Right atrium auricular region (tissue), 2 donors: Measurements from ENCODE around the gene HCLS1. TPM values are rescaled to one million over a fixed set of nuclear protein-coding genes. Genes with fewer than 3 reads are reported as not detected.
A peak's percentile ranks its signal among the peaks of the same experiment; 100 is the strongest.

Experiments
- DNase-seq: peaks from one replicate; pipeline ENCODE4 v3.0.0-alpha.2; 2019; ENCODE audit warnings: low spot score
- H3K27ac ChIP-seq, 2 donors: fragments of 200-600 bp; sonication (generic); 1 replicate in 1 of 2; 2 replicates in 1 of 2; pipeline ENCODE4 v1.5.1; 2016 to 2019
- H3K27me3 ChIP-seq, 2 donors: fragments of 200-600 bp; sonication (generic); one replicate each; pipeline versions ENCODE4 v1.5.1 to v1.6.0; 2017 to 2019
- H3K36me3 ChIP-seq: fragments of 200-600 bp; sonication (generic); one replicate; pipeline ENCODE4 v1.5.1; 2016
- H3K4me1 ChIP-seq, 2 donors: fragments of 200-600 bp; sonication (generic); one replicate each; pipeline versions ENCODE4 v1.5.1 to v1.6.0; 2017 to 2019
- H3K4me3 ChIP-seq, 2 donors: fragments of 200-600 bp; sonication (generic); 1 replicate in 1 of 2; 2 replicates in 1 of 2; pipeline ENCODE4 v1.5.1; 2017 to 2019; ENCODE audit warnings: mild to moderate bottlenecking in 1 of 2, moderate library complexity in 1 of 2
- H3K9me3 ChIP-seq, 2 donors: fragments of 200-600 bp; sonication (generic); one replicate each; pipeline ENCODE4 v1.5.1; 2019
- total RNA-seq, 2 donors: library from RNA; depleted of rRNA; stranded (reverse); fragments of >200 nt; gene quantifications; one replicate each; pipeline ENCODE4 v1.1.0, GENCODE V29; 2016
- TF ChIP-seq, protein P1 (sequence below), 2 donors: fragments of 200-600 bp; sonication (generic); IDR thresholded peaks; one replicate each; pipeline ENCODE4 v1.5.1; 2019; ENCODE audit warnings: antibody characterized with exemption in 2 of 2

The HCLS1 gene
- total RNA-seq, 2 donors from 2014 or later, result 9.6 to 26.1 TPM

DNA sequence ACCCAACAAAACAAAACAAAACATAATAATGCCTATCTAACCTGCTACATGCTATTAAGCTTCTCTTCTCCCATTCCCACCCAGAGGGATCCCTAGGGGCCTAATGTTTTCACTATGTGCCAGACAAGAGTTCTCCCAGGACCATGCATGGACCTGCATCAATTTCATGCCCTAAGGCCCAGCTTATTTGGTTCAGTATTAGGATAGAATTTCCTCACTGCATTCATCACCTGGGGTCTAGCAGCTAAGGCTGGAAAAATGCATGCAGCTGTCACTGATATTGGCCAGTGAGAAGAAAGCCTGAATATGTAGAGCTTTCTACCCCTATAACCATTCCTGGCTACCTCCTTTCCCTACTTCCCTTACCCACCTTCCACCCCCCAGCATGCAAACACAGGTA, 2.0 kb upstream of the HCLS1 start:
- H3K4me1 ChIP-seq, result peaks cover 0 to 28% of the 10 kb centered on the region in 2 donors
- peaks cover 43% of the 10 kb centered on the region for H3K36me3 ChIP-seq
- H3K9me3 ChIP-seq, result no peaks in the 10 kb centered on the region
- H3K27ac ChIP-seq, result peak overlapping the region; percentile 39 to 76
- H3K4me3 ChIP-seq, result no peak overlapping the region
- TF ChIP-seq, protein P1, sequence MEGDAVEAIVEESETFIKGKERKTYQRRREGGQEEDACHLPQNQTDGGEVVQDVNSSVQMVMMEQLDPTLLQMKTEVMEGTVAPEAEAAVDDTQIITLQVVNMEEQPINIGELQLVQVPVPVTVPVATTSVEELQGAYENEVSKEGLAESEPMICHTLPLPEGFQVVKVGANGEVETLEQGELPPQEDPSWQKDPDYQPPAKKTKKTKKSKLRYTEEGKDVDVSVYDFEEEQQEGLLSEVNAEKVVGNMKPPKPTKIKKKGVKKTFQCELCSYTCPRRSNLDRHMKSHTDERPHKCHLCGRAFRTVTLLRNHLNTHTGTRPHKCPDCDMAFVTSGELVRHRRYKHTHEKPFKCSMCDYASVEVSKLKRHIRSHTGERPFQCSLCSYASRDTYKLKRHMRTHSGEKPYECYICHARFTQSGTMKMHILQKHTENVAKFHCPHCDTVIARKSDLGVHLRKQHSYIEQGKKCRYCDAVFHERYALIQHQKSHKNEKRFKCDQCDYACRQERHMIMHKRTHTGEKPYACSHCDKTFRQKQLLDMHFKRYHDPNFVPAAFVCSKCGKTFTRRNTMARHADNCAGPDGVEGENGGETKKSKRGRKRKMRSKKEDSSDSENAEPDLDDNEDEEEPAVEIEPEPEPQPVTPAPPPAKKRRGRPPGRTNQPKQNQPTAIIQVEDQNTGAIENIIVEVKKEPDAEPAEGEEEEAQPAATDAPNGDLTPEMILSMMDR (IDR thresholded peaks at IDR 0.05), result no peak
- H3K27me3 ChIP-seq, result no peaks in the 10 kb centered on the region
- no peak for DNase-seq

DNA sequence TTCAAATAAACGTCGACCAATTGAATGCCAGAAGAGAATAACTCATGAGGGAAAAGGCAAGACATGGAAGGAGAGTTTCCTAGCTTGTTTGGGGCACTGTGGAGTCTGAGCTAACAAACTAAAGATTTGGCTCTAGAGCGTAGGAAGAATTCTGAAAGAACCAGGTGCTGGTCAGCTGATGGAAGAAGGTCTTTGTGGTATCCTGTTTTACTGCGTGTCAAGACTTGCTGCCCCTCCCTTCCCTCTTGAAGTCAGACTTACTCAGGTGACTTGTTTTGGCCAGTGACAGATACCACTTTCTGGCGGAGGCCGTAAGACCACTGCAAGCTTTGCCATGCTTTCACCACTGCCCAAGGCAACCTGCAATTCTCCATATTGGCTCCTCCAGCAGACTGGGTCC, 673 bp upstream of the HCLS1 start:
- no peak for DNase-seq
- Histone ChIP-seq H3K4me1 (peaks cover 0 to 28% of the 10 kb centered on the region in 2 donors), H3K4me3 (no peak overlapping the region), H3K27ac (peak overlapping the region; percentile 67 to 76), H3K9me3 (no peaks in the 10 kb centered on the region), H3K27me3 (no peaks in the 10 kb centered on the region), H3K36me3 (peaks cover 31% of the 10 kb centered on the region)
- TF ChIP-seq, protein P1 (IDR thresholded peaks at IDR 0.05), result no peak

DNA sequence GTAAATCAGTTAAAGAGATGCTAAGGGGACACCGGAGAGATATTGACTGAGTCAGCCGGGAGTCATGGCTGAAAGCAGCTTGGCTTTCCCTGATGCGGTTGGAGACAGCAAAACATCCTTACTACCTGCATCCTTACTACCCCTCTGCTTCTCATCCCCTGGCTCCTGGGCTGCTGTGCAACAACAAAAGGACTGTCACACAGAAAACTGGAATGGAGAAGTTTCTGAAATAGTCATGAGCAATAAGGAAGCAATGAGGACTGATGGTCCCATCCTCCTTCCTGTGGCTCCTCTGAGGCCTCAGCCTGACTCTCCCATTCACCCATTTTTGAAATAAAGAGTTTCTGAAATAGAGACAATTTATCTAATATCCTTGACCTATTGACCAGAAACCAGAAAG, 1.1 kb downstream of the HCLS1 start:
- DNase-seq, result no peak
- TF ChIP-seq, protein P1 (IDR thresholded peaks at IDR 0.05), result no peak
- H3K9me3 ChIP-seq, result no peaks in the 10 kb centered on the region
- peaks cover 13% of the 10 kb centered on the region for H3K36me3 ChIP-seq
- H3K27me3 ChIP-seq, result no peaks in the 10 kb centered on the region
- peaks cover 0 to 28% of the 10 kb centered on the region in 2 donors for H3K4me1 ChIP-seq
- H3K4me3 ChIP-seq, result no peak overlapping the region
- peak overlapping the region in 1 of 2 donors; percentile 76 for H3K27ac ChIP-seq

DNA sequence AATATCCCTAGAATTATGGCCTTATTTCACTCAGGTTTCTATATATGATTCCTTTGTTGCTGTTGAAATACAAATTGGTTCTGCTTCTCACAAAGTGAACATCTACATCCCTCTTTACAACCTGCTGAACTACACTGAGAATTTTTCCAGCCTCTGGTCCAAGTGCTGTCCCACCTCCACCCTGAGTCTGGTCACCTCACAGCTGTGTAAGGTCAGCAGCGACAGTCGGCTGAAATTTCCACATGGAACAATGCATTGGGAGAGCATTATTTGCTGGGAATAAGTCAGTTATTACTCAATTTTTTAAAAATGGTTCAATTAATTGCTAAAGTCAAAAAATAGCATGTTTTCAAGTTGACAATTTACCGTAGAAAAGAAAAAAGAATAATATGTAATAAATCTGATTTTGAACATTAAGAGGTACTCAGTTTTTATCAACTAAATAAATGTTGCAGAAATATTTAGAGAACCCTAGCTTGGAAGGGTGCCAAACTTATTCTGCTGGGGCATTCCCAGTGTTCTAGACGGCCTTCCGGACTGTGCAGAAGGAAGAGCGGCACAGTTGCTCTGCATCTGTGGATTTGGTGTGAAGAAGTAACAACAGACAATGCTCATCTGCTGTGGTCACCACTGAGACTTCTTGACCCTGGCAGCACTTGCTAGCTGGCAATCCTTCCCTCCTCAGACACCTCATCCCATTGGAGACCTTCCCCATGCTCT, 1.8 kb downstream of the HCLS1 start:
- Histone ChIP-seq H3K4me1 (peaks cover 0 to 28% of the 10 kb centered on the region in 2 donors), H3K36me3 (peaks cover 6% of the 10 kb centered on the region), H3K27me3 (no peaks in the 10 kb centered on the region), H3K9me3 (no peaks in the 10 kb centered on the region), H3K4me3 (no peak overlapping the region), H3K27ac (peak overlapping the region in 1 of 2 donors; percentile 76)
- TF ChIP-seq, protein P1 (IDR thresholded peaks at IDR 0.05), result no peak
- DNase-seq, result no peak

DNA sequence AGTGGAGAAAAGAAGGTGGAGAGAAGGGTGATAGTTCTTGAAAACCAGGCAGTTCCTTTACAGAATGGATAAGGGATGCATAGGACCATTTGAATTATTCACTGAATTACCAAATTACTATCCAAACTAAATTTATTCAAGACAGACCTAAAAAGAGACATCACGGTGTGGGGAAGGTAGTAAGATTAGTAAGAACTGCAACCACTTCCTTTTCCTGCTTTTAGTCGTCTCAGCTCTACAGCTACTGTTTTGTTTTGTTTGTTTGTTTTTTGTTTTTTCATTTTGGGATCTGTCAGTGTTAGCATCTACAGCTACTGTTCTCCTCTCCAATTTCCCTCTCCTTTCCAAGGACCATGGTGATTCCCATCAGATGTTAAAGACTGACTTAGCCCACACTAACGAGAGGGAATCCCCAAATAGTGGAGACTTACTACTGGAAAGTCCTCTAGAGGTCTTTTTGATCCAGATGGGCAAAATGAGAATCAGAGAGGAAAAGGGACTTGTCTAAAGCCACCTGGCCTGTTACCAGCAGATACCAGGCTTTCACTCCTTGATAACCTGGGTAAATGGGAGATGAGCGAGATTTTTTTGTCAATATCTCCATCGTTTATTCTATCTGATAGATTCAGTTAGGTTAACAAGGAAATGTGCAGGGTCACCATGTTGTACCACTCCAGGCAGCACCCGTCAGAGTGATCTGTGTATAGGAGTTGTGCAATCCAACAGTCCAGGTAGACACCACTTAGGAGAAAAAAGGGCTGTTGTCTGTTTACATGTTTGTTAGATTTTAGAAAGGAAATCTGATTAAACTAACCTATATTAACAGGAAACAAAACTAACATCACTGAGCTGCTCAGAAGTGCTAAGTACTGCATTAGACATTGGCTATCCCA, 6.0 kb downstream of the HCLS1 start:
- Histone ChIP-seq H3K4me1 (peaks cover 0 to 13% of the 10 kb centered on the region in 2 donors), H3K27me3 (no peaks in the 10 kb centered on the region), H3K36me3 (no peaks in the 10 kb centered on the region), H3K4me3 (no peak overlapping the region), H3K27ac (no peak overlapping the region), H3K9me3 (peaks cover 0 to 10% of the 10 kb centered on the region in 2 donors)
- no peak for DNase-seq
- TF ChIP-seq, protein P1 (IDR thresholded peaks at IDR 0.05), result no peak
